HG03280 (cell line): Measurements from ENCODE around the gene QRFP.
"Not testable (repeated sequence)": the region's sequence is repeated elsewhere in the genome, so short reads cannot be mapped to it uniquely, and the experiment has no call there.

ENCODE experiments used
- ATAC-seq: cut with Tn5 transposase; IDR thresholded peaks from one replicate; pipeline ENCODE4 v1.9.1; 2021; ENCODE audit warnings: mild to moderate bottlenecking, moderate library complexity; ENCODE audit not compliant: unreplicated experiment

The QRFP gene

GRCh38 chr9:130857864-130858738 is 38.5 kb downstream of the QRFP start:
- ATAC-seq, result no peak

- ATAC-seq, result no peak
These were observed 40.1 kb downstream of the QRFP start for GRCh38 chr9:130856474-130856873.

- no peak for ATAC-seq
These were observed 41.8 kb downstream of the QRFP start for GRCh38 chr9:130854835-130855234.

DNA sequence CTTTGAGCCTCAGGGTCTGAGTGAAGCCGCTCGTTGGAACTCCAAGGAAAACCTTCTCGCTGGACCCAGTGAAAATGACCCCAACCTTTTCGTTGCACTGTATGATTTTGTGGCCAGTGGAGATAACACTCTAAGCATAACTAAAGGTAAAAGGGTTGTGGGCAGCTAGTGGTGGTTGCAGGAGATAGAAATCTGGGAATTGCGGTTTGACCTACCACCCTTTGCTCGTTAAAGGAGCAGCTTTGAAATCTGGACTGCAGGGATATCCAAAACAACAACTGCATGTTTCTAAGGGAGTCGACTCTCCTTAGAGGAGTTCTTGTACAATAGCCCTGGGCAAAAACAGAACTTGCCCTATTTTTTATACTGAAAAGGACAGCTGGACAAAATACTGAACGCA is 42.5 kb downstream of the QRFP start:
- ATAC-seq, result no peak

GRCh38 chr9:130852801-130853200 is 43.8 kb downstream of the QRFP start:
- ATAC-seq, result no peak

DNA sequence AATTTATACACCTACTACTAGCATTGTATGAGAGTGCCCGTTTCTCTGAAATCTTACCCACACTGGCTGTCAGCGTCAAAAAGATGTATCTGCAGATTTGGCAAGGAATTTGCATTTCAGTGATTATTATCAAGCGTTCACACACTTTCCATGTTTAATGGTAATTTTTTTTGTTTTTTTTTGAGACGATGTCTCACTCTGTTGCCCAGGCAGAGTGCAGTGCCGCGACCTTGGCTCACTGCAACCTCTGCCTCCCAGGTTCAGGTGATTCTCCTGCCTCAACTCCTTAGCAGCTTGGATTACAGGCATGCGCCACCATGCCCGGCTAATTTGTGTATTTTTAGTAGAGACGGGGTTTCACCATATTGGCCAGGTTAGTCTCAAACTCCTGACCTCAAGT is 47.3 kb downstream of the QRFP start:
- no peak for ATAC-seq

DNA sequence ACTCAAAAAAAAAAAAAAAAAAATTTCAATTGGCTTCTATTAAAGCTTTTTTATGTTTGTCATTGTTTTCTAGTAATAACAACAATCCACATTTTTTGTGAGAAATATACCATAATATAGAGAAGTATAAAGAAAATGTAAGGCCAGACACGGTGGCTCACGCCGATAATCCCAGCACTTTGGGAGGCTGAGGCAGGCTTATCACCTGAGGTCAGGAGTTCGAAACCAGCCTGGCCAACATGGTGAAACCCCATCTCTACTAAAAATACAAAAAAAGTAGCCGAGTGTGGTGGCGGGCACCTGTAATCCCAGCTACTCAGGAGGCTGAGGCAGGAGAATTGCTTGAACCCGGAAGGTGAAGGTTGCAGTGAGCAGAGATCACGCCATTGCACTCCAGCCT is 48.1 kb downstream of the QRFP start:
- ATAC-seq, result not testable (repeated sequence)

DNA sequence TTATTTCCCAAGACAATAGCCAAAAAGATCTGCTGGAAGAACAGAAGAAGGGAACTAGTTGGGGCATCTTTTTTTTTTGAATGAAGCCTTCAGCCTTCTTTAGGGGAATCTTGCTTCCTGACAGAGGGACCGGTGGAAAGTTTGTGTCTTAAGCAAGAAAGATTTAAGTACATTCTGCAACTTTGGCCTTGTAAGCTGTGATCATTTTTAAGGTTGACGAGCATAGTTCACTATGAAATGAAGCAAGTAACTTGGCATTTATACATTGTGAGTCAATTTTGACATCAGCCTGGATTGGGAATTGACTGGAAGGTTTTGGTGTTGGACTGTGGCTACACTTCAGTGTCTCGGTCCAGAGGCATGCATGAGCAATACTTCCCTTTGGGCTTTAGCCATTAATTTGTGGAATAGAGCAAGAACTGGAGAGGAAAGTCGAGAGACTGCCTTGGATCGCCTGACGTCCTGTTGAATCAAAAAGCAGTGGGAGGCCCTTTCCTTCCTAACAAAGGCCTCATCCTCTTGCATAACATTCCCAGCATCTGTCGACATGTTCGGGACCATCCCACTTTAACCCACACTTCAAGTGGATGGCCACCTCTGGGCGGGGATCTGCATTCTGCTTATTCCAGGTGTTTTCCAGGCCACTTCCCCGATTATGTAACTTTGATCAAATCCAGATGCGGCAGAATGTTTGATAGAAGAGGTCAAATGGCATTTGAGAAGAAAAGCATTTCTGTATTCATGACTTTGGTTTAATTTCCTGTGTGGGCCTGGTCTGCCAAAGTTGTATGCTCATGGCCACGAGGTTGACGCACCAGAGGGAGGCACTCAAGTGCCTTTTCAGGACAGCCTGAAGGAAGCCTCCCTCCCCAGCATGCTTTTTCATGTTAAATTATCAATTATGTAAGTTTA is 49.0 kb downstream of the QRFP start:
- ATAC-seq, result no peak

DNA sequence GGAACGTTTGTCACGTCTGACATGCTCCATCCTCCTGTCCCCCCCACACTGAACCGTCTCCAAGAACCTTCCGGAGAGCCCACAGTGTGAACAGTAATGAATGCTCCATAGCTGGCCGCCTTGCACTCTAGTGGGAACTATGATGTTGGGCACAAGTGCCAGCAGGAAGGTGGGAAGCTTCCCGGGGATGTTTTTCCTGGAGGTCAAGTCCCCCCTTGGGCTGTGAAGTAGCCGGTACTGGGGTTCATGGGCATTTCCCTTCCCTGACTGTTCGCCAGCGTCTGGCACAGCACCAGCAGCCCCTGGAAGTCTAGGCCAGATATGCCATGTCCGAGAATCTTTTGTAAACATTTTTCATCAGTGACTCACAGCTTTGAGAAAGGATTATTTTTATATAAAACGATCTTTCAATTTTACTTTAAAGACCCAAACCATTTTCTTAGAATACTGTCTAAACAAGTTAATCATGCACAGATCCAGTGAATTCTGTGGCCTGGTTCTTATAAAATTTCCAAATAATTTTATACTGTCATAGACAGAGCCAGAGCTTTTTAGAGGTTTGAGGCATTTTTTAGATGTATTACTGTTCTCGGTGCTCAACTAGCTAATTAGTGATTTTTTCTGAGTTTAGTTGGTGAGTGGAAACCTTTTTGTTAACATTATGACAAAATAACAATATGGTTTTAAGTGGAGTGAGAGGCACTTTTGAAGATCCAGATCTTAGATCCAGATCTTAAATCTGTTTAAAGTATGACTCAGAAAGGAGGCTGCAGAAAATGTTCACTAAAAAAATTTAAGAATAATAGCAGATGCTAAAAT is 49.9 kb downstream of the QRFP start:
- ATAC-seq, result no peak

GRCh38 chr9:130845901-130846481 is 50.6 kb downstream of the QRFP start:
- no peak for ATAC-seq

DNA sequence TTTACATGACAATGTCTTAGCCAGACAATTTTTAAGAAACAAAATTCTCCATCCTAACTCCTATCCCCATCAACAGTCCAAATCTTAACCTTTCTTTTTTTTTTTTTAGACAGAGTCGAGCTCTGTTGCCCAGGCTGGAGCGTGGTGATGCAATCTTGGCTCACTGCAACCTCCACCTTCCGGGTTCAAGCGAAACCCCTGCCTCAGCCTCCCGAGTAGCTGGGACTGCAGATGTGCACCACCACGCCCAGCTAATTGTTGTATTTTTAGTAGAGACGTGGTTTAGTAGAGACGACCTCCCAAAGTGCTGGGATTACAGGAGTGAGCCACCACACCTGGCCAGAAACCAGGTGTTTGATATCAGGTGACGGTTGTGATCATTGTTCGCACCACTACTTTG is 51.4 kb downstream of the QRFP start:
- ATAC-seq, result no peak

DNA sequence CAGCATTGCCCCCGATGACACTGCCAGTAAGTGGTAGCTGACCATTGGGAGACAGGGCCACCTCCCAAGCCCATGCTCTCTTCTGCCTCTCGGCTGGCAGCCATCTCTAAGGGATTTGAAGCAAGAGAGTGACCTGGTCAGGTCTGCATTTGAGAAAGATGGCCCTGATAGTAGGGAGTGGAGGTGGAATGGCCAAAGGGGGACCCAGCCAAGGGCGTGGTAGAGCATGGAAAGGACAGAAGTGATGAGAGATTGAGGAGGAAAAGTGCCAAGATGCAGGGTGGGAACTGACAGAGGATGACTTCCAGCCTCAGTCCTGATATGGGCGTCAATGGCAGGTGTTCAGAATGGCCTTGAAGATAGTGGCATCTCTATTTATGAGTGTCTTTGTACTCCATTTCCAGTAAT is 52.6 kb downstream of the QRFP start:
- ATAC-seq, result no peak

DNA sequence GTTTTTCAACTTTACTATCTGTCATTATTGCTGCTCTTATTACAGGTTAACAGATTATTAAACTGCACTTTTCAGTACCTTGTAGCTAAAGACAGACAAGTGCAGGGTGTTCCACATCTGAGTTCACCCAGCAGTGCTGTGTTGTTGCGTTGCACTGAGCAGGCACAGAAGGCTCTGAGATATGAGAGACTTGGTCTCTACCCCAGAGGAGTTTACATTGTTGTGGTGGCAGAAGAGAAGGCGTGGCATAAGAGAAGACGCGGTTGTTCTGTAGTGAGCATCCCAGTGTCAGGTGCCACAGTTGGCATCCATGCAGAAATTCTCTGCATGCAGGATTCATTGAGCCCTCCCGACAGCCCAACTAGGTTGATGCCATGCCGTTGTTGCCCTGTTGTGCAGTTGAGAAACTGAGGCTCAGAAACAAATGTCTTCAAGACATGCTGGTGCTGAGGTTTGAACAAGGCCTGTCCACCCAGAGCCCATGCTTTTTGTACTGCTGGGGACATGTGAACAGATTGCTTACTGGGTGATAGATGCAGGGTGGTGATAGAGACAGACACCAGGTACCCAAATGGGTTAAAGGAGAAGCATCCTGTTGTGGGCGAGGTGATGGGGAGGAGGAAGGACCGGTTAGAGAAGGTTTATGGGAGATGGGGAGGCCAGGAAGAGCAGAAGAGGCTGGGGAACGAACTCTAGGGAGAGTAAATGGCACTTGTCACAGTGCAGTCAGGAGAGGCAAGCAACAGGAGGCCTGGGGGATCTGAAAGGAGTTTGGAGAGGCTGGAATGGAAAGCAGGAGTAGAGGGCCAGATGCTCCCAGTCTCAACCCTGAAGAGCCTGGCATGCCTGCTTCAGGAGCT is 53.3 kb downstream of the QRFP start:
- no peak for ATAC-seq
